Measurements from ENCODE around the gene ARSD. TPM values are rescaled to one million over a fixed set of nuclear protein-coding genes. Genes with fewer than 3 reads are reported as not detected.
"Not testable (repeated sequence)": the region's sequence is repeated elsewhere in the genome, so short reads cannot be mapped to it uniquely, and the experiment has no call there.

ARSD gene
- total RNA-seq, 4 donors from 2014 or later = 11.6 to 87.4 (median 60.0) TPM

DNA sequence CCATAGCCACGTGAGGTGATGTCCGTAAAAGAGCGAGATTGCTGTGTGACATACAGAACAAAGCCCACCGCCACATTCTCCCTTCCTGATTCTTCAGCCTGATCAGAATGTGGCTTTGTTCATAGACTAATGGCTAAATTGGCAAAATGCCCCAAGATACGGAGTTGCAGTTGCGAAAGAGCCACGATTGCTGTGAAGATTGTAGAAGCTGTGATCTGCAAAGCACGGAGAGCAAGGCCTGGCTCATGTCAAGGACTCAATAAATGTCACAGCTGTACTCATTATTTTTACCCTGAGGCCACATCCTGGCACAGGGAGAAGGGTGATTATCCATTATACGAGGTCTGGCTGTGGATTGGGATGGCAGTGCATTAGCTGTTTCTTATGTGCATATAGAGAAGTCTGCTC, 34.2 kb downstream of the ARSD start:
- no peak overlapping the region for H3K4me3 ChIP-seq
- H3K4me1 ChIP-seq = no peaks in the 10 kb centered on the region
- peak overlapping the region in 2 of 4 donors; percentile 17 to 72 for H3K27ac ChIP-seq
- H3K9me3 ChIP-seq = no peaks in the 10 kb centered on the region
- H3K27me3 ChIP-seq = no peaks in the 10 kb centered on the region
- H3K36me3 ChIP-seq = no peaks in the 10 kb centered on the region
- DNase-seq = peak in 1 of 3 donors; percentile 74
- no peak for TF ChIP-seq POLR2A (IDR thresholded peaks at IDR 0.05)
- TF ChIP-seq, protein P1, sequence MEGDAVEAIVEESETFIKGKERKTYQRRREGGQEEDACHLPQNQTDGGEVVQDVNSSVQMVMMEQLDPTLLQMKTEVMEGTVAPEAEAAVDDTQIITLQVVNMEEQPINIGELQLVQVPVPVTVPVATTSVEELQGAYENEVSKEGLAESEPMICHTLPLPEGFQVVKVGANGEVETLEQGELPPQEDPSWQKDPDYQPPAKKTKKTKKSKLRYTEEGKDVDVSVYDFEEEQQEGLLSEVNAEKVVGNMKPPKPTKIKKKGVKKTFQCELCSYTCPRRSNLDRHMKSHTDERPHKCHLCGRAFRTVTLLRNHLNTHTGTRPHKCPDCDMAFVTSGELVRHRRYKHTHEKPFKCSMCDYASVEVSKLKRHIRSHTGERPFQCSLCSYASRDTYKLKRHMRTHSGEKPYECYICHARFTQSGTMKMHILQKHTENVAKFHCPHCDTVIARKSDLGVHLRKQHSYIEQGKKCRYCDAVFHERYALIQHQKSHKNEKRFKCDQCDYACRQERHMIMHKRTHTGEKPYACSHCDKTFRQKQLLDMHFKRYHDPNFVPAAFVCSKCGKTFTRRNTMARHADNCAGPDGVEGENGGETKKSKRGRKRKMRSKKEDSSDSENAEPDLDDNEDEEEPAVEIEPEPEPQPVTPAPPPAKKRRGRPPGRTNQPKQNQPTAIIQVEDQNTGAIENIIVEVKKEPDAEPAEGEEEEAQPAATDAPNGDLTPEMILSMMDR (IDR thresholded peaks at IDR 0.05) = no peak

GRCh38 chrX:2892816-2893215, 36.3 kb downstream of the ARSD start:
- TF ChIP-seq, protein P1 (IDR thresholded peaks at IDR 0.05) = no peak
- no peak for TF ChIP-seq POLR2A (IDR thresholded peaks at IDR 0.05)
- Histone ChIP-seq H3K27me3 (no peaks in the 10 kb centered on the region), H3K9me3 (no peaks in the 10 kb centered on the region), H3K4me3 (no peak overlapping the region), H3K27ac (no peak overlapping the region), H3K4me1 (no peaks in the 10 kb centered on the region), H3K36me3 (no peaks in the 10 kb centered on the region)
- DNase-seq = no peak

DNA sequence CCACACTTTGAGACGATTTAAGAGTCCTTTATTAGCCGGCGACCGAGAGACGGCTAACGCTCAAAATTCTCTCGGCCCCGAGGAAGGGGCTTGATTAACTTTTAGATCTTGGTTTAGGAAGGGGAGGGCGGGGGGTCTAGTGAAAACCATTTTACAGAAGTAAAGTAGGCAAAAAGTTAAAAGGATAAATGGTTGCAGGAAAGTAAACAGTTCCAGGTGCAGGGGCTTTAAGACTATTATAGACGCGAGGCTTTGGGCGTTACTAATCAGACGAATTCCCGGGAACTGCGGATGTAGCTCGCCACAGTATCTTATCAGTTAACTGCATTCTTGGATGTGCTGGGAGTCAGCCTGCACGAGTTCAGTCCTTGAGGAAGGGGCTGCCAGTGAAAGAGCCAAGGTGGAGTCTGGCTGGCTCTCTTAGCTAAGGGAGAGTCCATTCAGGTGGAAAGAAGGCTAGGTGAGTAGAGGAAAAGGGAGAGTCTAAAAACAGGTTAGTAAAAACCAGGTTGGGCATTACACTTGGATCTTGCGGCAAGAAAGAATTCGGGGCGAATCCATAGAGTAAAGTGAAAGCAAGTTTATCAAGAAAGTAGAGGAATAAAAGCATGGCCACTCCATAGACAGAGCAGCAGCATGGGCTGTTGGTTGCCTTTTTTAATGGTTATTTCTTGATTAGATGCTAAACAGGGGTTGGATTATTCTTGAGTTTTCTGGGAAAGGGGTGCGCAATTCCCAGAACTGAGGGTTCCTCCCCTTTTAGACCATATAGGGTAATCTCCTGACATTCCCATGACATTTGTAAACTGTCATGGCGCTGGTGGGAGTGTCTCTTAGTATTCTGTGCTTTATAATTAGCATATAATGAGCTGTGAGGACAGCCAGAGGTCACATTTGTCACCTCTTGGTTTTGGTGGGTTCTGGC, 38.3 kb downstream of the ARSD start:
- not testable (repeated sequence) for H3K9me3 ChIP-seq, DNase-seq, H3K4me1 ChIP-seq, H3K4me3 ChIP-seq, H3K36me3 ChIP-seq, H3K27me3 ChIP-seq
- peak overlapping the region in 2 of 4 donors; percentile 31 to 44 for H3K27ac ChIP-seq

GRCh38 chrX:2889706-2890490, 39.2 kb downstream of the ARSD start:
- TF ChIP-seq, protein P1 (IDR thresholded peaks at IDR 0.05) = peak in 2 of 6 experiments; percentile 19 to 40
- H3K36me3 ChIP-seq, H3K4me1 ChIP-seq, DNase-seq, H3K9me3 ChIP-seq, H3K27me3 ChIP-seq: not testable (repeated sequence)
- peak overlapping the region in 1 of 4 donors; percentile 6 for H3K27ac ChIP-seq
- peak overlapping the region; percentile 17 to 53 (median 32) for H3K4me3 ChIP-seq

DNA sequence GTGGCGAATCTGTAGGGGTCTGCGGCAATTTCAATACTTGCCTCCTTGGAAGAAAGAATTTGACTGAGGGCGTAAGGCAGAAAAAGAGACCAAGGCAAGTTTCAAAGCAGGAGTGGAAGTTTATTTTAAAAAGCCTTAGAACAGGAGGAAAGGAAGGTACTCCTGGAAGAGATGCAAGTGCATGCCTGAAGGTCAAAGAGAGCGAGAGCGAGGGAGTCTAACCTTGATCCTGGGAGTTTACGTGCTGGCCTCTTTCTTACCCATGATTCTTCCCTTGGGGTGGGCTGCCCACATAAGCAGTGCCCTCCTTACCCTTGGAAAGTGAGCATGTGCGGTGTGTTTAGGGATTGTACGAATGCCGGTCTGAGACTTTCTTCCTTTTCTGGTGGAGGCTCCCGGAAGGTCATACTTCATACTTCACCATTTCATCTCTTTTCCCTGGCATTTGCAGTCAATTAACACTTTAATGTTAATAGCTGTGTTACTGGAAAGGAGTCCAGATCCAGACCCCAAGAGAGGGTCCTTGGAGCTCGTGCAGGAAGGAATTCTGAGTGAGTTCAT, 40.0 kb downstream of the ARSD start:
- Histone ChIP-seq H3K27ac (no peak overlapping the region), H3K4me3 (peak overlapping the region; percentile 17 to 53 (median 32)), H3K9me3 (no peaks in the 10 kb centered on the region), H3K4me1 (no peaks in the 10 kb centered on the region), H3K36me3 (no peaks in the 10 kb centered on the region), H3K27me3 (no peaks in the 10 kb centered on the region)
- no peak for TF ChIP-seq POLR2A (IDR thresholded peaks at IDR 0.05)
- TF ChIP-seq, protein P1 (IDR thresholded peaks at IDR 0.05) = no peak
- DNase-seq = no peak
